Measurements from ENCODE around the gene RAPGEF5. TPM values are rescaled to one million over a fixed set of nuclear protein-coding genes. Genes with fewer than 3 reads are reported as not detected.

Gene RAPGEF5
- total RNA-seq, 3 donors from 2014 or later: 0.21 to 1.3 (median 0.56) TPM

GRCh38 chr7:22074897-22075296, 282.1 kb downstream of the RAPGEF5 start:
- Mint-ChIP-seq H3K9me3 (no peaks in the 10 kb centered on the region), H3K4me3 (no peak overlapping the region), H3K4me1 (ENCODE audit: low read depth) (no peaks in the 10 kb centered on the region), H3K27me3 (ENCODE audit: low read depth) (peaks cover 22% of the 10 kb centered on the region), H3K36me3 (ENCODE audit: insufficient read depth) (no peaks in the 10 kb centered on the region)
- no peak for DNase-seq
- no peak for ATAC-seq

Other genes with a start within 250 kb of the RAPGEF5 start
- under 1 TPM; 0.20 to 0.33 (median 0.24) TPM for gene STEAP1B, start 143.0 kb upstream of the RAPGEF5 start, total RNA-seq